Measurements from ENCODE around the gene MED29. TPM values are rescaled to one million over a fixed set of nuclear protein-coding genes. Genes with fewer than 3 reads are reported as not detected.

MED29 gene
- total RNA-seq, 1 experiment from 2014 or later, result 739 TPM

- in situ Hi-C loops (cut with HindIII; ENCODE audit: low pct_unique_long_range_greater_than_20kb, low sequenced_read_pairs) (loop anchor here (5.0 kb wide), 2 partner anchors 33 to 77 kb away; partner anchors contain the start of genes MED29 and PAF1), intact Hi-C loops (cut with micrococcal nuclease; ENCODE audit: unreplicated experiment) (loop anchor here (5.0 kb wide), 1 partner anchor 393 kb away; the partner anchor contains the start of gene FBXO27)
- POLR2A ChIA-PET, result interaction anchor here (0.9 to 5.3 kb wide), 10 partner anchors 9 to 345 kb away, joined by 3 to 230 read pairs (median 18); partner anchors contain the start of genes MED29, PAF1, PLEKHG2 and RPS16
- H3K36me3 ChIP-seq (ENCODE audit: control insufficient read depth, insufficient read depth, low read length), result peaks cover 28% of the 10 kb centered on the region
- no peak overlapping the region for H3K4me3 ChIP-seq (ENCODE audit: low read depth in 2 of 2, low read length in 2 of 2)
- TF ChIP-seq TCF7L2 (IDR thresholded peaks at IDR 0.05; ENCODE audit: low read depth, low read length) (no peak), POLR2AphosphoS5 (IDR thresholded peaks at IDR 0.05; ENCODE audit: low read depth, low read length) (no peak), REST (IDR thresholded peaks at IDR 0.05; ENCODE audit: insufficient read depth in 1 of 2, low read depth in 2 of 2, low read length in 1 of 2) (no peak)
- no peaks in the 10 kb centered on the region for H3K27me3 ChIP-seq (ENCODE audit: control insufficient read depth, insufficient read depth, low read length)
- no peak for DNase-seq (ENCODE audit: low read depth, low spot score)
- no TSS peak for BruUV-seq (replicated peaks)
- no peaks in the 10 kb centered on the region for H3K9me3 ChIP-seq (ENCODE audit: control insufficient read depth, insufficient read depth, low read depth, low read length)
- H3K27ac ChIP-seq (ENCODE audit: low read length), result peak overlapping the region; percentile 48
- ATAC-seq, result no peak
- peaks cover 47% of the 10 kb centered on the region for H3K4me1 ChIP-seq (ENCODE audit: control insufficient read depth, insufficient read depth, low read length)
- CTCF ChIA-PET, result interaction anchor here (1.7 to 7.9 kb wide), 4 partner anchors 10 to 27 kb away, joined by 8 to 147 read pairs (median 46); partner anchors contain the start of genes PLEKHG2 and RPS16
Observed at GRCh38 chr19:39425744-39426143, 34.6 kb downstream of the MED29 start.

GRCh38 chr19:39426170-39426569 lies 35.0 kb downstream of the MED29 start:
- TF ChIP-seq REST (IDR thresholded peaks at IDR 0.05; ENCODE audit: insufficient read depth in 1 of 2, low read depth in 2 of 2, low read length in 1 of 2) (no peak), SIN3A (IDR thresholded peaks at IDR 0.05; ENCODE audit: borderline replicate concordance, insufficient read depth, low read depth, low read length) (no peak), POLR2AphosphoS5 (IDR thresholded peaks at IDR 0.05; ENCODE audit: low read depth, low read length) (no peak), CTCF (IDR thresholded peaks at IDR 0.05) (no peak)
- peak overlapping the region; percentile 48 for H3K27ac ChIP-seq (ENCODE audit: low read length)
- CTCF ChIA-PET, result interaction anchor here (0.6 to 7.9 kb wide), 10 partner anchors 9 to 281 kb away, joined by 3 to 147 read pairs (median 6); partner anchors contain the start of genes PLEKHG2, RPS16, SAMD4B and TIMM50

More at GRCh38 chr19:39426170-39426569, 35.0 kb downstream of the MED29 start:
- intact Hi-C loops (cut with micrococcal nuclease; ENCODE audit: unreplicated experiment), result loop anchor here (5.0 kb wide), 1 partner anchor 394 kb away; the partner anchor contains the start of gene FBXO27
- in situ Hi-C loops (cut with HindIII; ENCODE audit: low pct_unique_long_range_greater_than_20kb, low sequenced_read_pairs), result loop anchor here (5.0 kb wide), 2 partner anchors 34 to 76 kb away; partner anchors contain the start of genes MED29 and PAF1
- DNase-seq (ENCODE audit: low read depth, low spot score) (peak; percentile 83), ATAC-seq (no peak)
- no TSS peak for BruUV-seq (replicated peaks)
- no peaks in the 10 kb centered on the region for H3K27me3 ChIP-seq (ENCODE audit: control insufficient read depth, insufficient read depth, low read length)
- H3K9me3 ChIP-seq (ENCODE audit: control insufficient read depth, insufficient read depth, low read depth, low read length), result no peaks in the 10 kb centered on the region
- POLR2A ChIA-PET, result interaction anchor here (0.6 to 5.3 kb wide), 15 partner anchors 9 to 344 kb away, joined by 3 to 230 read pairs (median 12); partner anchors contain the start of genes MED29, PAF1, PLEKHG2 and RPS16
- H3K4me1 ChIP-seq (ENCODE audit: control insufficient read depth, insufficient read depth, low read length), result peaks cover 51% of the 10 kb centered on the region
- no peak overlapping the region for H3K4me3 ChIP-seq (ENCODE audit: low read depth in 2 of 2, low read length in 2 of 2)
- peaks cover 24% of the 10 kb centered on the region for H3K36me3 ChIP-seq (ENCODE audit: control insufficient read depth, insufficient read depth, low read length)
